GM13977 (cell line): ENCODE measurements around the gene NOL3.

Source experiments
- DNase-seq: peaks from one replicate; pipeline ENCODE4 v3.0.0; 2012; ENCODE audit warnings: low spot score
- in situ Hi-C: fragments of 300-500 bp; cut with MboI; formaldehyde crosslinking; loops from one replicate; pipeline ENCODE4 v1.12.0; 2022; ENCODE audit warnings: low sequenced_read_pairs, low pct_unique_long_range_greater_than_20kb, mixed read lengths, inconsistent platforms; ENCODE audit not compliant: unreplicated experiment
- TF ChIP-seq, protein P1 (sequence below): IDR thresholded peaks from 2 replicates; pipeline ENCODE4 v1.5.1; 2012; ENCODE audit warnings: mild to moderate bottlenecking, control low read depth; ENCODE audit not compliant: insufficient read depth; ENCODE audit errors: extremely low read depth, missing control alignments

NOL3 gene

GRCh38 chr16:67192781-67193361 is 22.5 kb downstream of the NOL3 start:
- DNase-seq, result no peak
- TF ChIP-seq, protein P1, sequence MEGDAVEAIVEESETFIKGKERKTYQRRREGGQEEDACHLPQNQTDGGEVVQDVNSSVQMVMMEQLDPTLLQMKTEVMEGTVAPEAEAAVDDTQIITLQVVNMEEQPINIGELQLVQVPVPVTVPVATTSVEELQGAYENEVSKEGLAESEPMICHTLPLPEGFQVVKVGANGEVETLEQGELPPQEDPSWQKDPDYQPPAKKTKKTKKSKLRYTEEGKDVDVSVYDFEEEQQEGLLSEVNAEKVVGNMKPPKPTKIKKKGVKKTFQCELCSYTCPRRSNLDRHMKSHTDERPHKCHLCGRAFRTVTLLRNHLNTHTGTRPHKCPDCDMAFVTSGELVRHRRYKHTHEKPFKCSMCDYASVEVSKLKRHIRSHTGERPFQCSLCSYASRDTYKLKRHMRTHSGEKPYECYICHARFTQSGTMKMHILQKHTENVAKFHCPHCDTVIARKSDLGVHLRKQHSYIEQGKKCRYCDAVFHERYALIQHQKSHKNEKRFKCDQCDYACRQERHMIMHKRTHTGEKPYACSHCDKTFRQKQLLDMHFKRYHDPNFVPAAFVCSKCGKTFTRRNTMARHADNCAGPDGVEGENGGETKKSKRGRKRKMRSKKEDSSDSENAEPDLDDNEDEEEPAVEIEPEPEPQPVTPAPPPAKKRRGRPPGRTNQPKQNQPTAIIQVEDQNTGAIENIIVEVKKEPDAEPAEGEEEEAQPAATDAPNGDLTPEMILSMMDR, result no peak
- in situ Hi-C loops, result no loop called here

DNA sequence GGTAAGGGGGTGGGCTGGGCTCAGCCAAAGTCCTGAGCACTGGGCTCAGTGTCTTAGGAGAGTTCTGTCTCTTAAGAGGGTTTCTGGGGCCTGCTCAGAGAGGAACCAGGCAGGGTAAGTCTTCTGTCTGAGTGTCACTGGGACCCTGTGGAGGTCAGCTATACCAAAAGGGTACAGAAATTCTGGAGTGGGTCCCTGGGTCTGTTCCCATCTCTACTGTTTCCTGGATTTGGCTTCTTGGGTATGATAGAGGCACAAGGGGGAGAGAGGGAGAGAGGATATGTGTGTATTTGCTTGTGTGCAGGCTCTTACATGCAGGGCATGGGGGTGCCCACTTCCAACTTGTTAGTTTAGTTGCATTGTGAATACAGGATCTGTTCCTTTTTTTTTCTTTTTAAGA is 23.2 kb downstream of the NOL3 start:
- TF ChIP-seq, protein P1, result no peak
- in situ Hi-C loops, result no loop called here
- DNase-seq, result no peak

DNA sequence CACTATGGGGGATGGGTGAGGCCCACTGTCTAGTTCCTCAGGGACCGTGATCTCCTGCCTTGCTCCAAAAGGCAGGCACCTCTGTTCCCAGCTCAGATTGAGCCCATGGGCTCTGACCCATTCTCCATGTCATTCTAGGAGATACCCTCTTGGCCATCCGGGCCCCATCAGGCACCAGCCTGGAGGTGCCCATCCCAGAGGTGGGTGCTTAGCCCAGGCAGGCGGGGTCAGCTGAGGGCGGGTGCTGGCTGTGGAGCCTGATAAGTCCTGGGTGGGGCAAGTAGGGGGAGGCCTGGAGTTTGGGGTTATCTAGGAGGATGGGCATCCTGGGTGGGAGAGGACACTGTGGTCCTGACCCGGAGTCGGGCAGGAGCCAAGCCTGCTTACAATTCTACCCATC is 23.9 kb downstream of the NOL3 start:
- TF ChIP-seq, protein P1, result no peak
- in situ Hi-C loops, result no loop called here
- DNase-seq, result no peak

GRCh38 chr16:67195676-67196075 is 25.3 kb downstream of the NOL3 start:
- in situ Hi-C loops, result no loop called here
- TF ChIP-seq, protein P1, result no peak
- no peak for DNase-seq

DNA sequence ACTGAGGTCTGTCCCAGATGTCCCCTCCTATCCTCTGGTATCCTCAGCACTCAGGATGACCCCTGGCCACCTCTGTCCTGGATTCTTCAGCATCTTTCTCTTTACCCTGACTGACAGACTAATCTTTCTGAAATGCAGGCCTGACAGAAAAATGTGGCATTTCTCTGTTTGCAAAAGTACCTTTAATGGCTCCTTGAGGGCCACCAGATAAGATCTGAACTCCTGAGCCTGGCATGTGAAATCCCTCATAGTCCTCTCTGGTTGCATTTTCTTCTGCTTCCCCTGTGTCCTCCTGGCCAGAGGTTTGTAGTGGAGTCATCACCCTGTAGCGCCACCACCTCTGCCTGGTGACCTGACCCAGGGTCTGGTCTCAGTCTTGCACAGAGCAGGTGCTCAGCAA is 26.5 kb downstream of the NOL3 start:
- in situ Hi-C loops, result no loop called here
- DNase-seq, result no peak
- TF ChIP-seq, protein P1, result no peak

DNA sequence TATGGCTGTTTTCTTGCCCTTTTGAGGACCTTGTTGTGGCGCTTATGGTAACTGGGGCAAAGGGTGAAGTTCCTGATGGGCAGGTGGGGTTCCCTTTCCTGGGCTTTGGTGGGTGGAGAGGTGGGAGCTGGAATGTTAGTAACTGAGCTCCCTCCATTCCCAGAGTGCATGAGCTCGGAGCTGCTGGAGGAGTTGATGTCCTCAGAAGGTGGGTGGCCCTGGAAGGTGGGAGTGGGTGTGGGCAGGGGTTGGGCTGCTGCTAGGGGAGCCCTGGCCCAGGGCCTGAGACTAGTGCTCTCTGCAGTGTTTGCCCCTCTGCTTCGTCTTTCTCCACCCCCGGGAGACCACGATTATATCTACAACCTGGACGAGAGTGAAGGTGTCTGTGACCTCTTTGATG is 27.4 kb downstream of the NOL3 start:
- in situ Hi-C loops, result no loop called here
- TF ChIP-seq, protein P1, result no peak
- no peak for DNase-seq
